DOHH2 (cell line): ENCODE results near the gene GBP4.

Source experiments
- H3F3A ChIP-seq: fragments of 200-600 bp; sonication (generic), shearing (Covaris generic); 2 replicates; pipeline ENCODE4 v1.6.0; 2016; ENCODE audit warnings: antibody characterized with exemption, mild to moderate bottlenecking; ENCODE audit not compliant: control insufficient read depth, insufficient read depth
- H3K27ac ChIP-seq: fragments of 200-600 bp; sonication (generic); 2 replicates; pipeline ENCODE4 v1.5.1; 2014; ENCODE audit warnings: low read depth, mild to moderate bottlenecking, low read length, moderate library complexity
- H3K27me3 ChIP-seq: fragments of 200-600 bp; sonication (generic); 2 replicates; pipeline ENCODE4 v1.6.1; 2014; ENCODE audit warnings: mild to moderate bottlenecking, low read length, mixed read lengths; ENCODE audit not compliant: control insufficient read depth
- H3K36me3 ChIP-seq: fragments of 200-600 bp; sonication (generic); 2 replicates; pipeline ENCODE4 v1.6.1; 2014; ENCODE audit warnings: mild to moderate bottlenecking, low read length, moderate library complexity, mixed read lengths; ENCODE audit not compliant: control insufficient read depth
- H3K4me1 ChIP-seq: fragments of 200-600 bp; sonication (generic); 2 replicates; pipeline ENCODE4 v1.6.1; 2014; ENCODE audit warnings: mild to moderate bottlenecking, low read length, mixed read lengths; ENCODE audit not compliant: control insufficient read depth
- H3K4me2 ChIP-seq: fragments of 200-600 bp; sonication (generic); 2 replicates; pipeline ENCODE4 v1.6.0; 2014; ENCODE audit warnings: mild to moderate bottlenecking, low read length, moderate library complexity
- H3K4me3 ChIP-seq: fragments of 200-600 bp; sonication (generic); 2 replicates; pipeline ENCODE4 v1.5.1; 2014; ENCODE audit warnings: mild to moderate bottlenecking, low read length, mixed read lengths
- H3K79me2 ChIP-seq: fragments of 200-600 bp; sonication (generic); 2 replicates; pipeline ENCODE4 v1.6.1; 2014; ENCODE audit warnings: mild to moderate bottlenecking, low read length, mixed read lengths; ENCODE audit not compliant: control insufficient read depth
- H3K9me2 ChIP-seq: fragments of 200-600 bp; sonication (generic); replicated peaks from 2 replicates; pipeline ENCODE4 v1.6.1; 2014; ENCODE audit warnings: mild to moderate bottlenecking, low read length, mixed read lengths; ENCODE audit not compliant: control insufficient read depth
- H3K9me3 ChIP-seq: fragments of 200-600 bp; sonication (generic); 2 replicates; pipeline ENCODE4 v1.6.1; 2014; ENCODE audit warnings: antibody characterized with exemption, low read length, mixed read lengths; ENCODE audit not compliant: control insufficient read depth, insufficient read depth
- H4K20me1 ChIP-seq: fragments of 200-600 bp; sonication (generic); 2 replicates; pipeline ENCODE4 v1.6.0; 2014; ENCODE audit warnings: low read depth, mild to moderate bottlenecking, antibody characterized with exemption, low read length, moderate library complexity; ENCODE audit not compliant: control insufficient read depth, insufficient read depth
- EZH2phosphoT487 ChIP-seq: fragments of 200-600 bp; sonication (generic); IDR thresholded peaks from 2 replicates; pipeline ENCODE4 v1.6.1; 2017; ENCODE audit warnings: borderline replicate concordance, mild to moderate bottlenecking, antibody characterized with exemption, low read length, moderate library complexity, mixed read lengths
- TF ChIP-seq, protein P1 (sequence below): fragments of 200-600 bp; sonication (generic); IDR thresholded peaks from one replicate; pipeline ENCODE4 v1.5.1; 2014; ENCODE audit warnings: antibody characterized with exemption, mild to moderate bottlenecking, low read depth, low read length; ENCODE audit not compliant: poor library complexity, severe bottlenecking

Gene GBP4

DNA sequence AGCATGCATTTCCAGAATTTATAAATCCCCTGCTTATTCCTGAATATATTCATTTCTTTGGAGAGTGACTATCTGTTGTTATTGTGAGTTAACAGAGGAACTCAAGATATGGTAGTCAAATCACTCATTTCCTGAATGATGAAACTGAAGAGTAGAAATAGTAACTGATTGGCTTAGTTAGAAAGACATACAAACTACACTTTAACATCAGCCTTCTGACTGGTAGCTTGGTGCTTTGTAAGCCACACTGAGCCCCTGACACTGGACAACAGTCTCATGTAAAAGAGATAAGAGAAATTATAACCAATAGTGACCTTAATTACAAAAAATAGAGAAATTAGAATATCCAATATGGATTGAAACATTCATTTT, 27.7 kb downstream of the GBP4 start:
- Histone ChIP-seq H3K79me2 (no peaks in the 10 kb centered on the region), H3K27me3 (no peaks in the 10 kb centered on the region), H3K9me3 (no peaks in the 10 kb centered on the region), H3K4me1 (no peaks in the 10 kb centered on the region), H3K4me3 (no peak overlapping the region), H3K4me2 (no peak overlapping the region), H4K20me1 (no peaks in the 10 kb centered on the region), H3K9me2 (no peaks in the 10 kb centered on the region), H3K36me3 (no peaks in the 10 kb centered on the region), H3F3A (no peaks in the 10 kb centered on the region), H3K27ac (no peak overlapping the region)
- no peak for TF ChIP-seq EZH2phosphoT487
- TF ChIP-seq, protein P1, sequence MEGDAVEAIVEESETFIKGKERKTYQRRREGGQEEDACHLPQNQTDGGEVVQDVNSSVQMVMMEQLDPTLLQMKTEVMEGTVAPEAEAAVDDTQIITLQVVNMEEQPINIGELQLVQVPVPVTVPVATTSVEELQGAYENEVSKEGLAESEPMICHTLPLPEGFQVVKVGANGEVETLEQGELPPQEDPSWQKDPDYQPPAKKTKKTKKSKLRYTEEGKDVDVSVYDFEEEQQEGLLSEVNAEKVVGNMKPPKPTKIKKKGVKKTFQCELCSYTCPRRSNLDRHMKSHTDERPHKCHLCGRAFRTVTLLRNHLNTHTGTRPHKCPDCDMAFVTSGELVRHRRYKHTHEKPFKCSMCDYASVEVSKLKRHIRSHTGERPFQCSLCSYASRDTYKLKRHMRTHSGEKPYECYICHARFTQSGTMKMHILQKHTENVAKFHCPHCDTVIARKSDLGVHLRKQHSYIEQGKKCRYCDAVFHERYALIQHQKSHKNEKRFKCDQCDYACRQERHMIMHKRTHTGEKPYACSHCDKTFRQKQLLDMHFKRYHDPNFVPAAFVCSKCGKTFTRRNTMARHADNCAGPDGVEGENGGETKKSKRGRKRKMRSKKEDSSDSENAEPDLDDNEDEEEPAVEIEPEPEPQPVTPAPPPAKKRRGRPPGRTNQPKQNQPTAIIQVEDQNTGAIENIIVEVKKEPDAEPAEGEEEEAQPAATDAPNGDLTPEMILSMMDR: no peak

DNA sequence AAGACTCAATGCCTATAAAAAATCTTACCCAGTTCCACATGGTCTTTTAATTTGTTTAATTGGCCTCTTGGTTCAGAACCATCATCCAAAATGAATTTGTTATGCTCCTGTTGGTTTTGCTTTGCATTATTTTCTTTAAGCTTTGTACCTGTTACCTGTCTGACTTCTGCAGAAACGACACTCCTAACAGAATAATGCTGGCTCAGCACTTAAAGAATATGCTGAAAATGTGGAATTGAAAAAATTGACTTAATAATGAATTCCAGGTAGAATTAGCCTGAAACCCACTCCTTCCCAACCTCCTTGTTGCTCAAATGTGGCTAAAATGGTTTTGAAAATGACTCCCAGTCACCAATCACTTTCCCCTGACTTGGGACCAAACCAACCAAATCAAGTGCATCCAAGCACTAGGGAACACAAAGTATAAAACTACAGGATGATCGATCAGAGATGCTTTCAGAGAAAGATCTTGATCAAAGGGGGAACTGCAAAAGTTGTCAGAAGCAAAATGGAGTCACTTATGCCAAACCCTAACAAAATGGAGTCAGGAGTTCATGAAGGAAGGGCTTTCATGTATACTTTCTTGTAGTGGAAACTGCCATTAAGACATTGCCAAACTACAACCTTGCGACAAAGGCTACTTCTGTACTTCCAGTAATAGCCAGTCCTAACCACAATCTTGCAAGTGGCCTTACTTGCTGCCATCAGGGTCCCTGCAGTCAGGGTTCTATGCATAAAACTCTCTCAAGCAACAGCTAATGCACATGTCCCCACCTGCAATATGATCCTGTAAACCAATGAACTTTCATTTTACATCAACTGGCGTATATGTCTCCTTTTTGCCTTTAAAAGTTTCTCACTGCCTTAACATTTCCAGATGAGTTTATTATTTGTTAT, 28.3 kb downstream of the GBP4 start:
- Histone ChIP-seq H3K9me2 (no peaks in the 10 kb centered on the region), H3K36me3 (no peaks in the 10 kb centered on the region), H3K4me2 (no peak overlapping the region), H3F3A (no peaks in the 10 kb centered on the region), H3K4me1 (no peaks in the 10 kb centered on the region), H4K20me1 (no peaks in the 10 kb centered on the region), H3K9me3 (no peaks in the 10 kb centered on the region), H3K27me3 (no peaks in the 10 kb centered on the region), H3K27ac (no peak overlapping the region), H3K79me2 (no peaks in the 10 kb centered on the region), H3K4me3 (no peak overlapping the region)
- no peak for TF ChIP-seq EZH2phosphoT487
- TF ChIP-seq, protein P1: no peak

DNA sequence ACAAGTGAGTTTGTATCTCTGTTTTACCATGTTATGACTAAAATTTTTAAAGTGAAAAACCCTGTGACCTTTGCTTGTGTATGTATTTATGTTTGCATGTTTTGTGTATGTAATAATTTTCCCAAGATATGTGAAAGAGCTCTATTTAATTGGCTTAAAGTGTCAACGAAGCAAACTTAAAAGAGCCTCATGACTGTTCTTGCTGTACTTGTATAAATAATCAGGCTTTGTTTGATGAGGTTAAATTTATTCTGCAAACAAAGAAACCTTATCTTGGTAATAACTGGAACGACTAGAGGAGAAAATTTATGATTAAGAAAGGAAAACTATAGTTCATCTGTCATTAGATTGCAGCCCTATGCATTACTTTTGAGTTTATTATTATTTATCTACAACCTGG, 29.6 kb downstream of the GBP4 start:
- TF ChIP-seq EZH2phosphoT487: no peak
- TF ChIP-seq, protein P1: no peak
- no peak overlapping the region for H3K4me3 ChIP-seq
- no peaks in the 10 kb centered on the region for H3K9me3 ChIP-seq
- no peaks in the 10 kb centered on the region for H3K36me3 ChIP-seq
- H3K4me1 ChIP-seq: no peaks in the 10 kb centered on the region
- no peaks in the 10 kb centered on the region for H3K79me2 ChIP-seq
- H4K20me1 ChIP-seq: no peaks in the 10 kb centered on the region
- no peak overlapping the region for H3K4me2 ChIP-seq
- H3K27ac ChIP-seq: no peak overlapping the region
- H3K9me2 ChIP-seq: no peaks in the 10 kb centered on the region
- H3F3A ChIP-seq: no peaks in the 10 kb centered on the region
- no peaks in the 10 kb centered on the region for H3K27me3 ChIP-seq
